Sciatic nerve (tissue), 2 donors: Measurements from ENCODE around the gene MPP1. TPM values are rescaled to one million over a fixed set of nuclear protein-coding genes. Genes with fewer than 3 reads are reported as not detected.
"Not testable (repeated sequence)": the region's sequence is repeated elsewhere in the genome, so short reads cannot be mapped to it uniquely, and the experiment has no call there.

Experiments used
- ATAC-seq: fragments of 200-7000 bp; cut with Tn5 transposase; one replicate; pipeline ENCODE4 v1.9.1; 2020; ENCODE audit warnings: mild to moderate bottlenecking, moderate library complexity
- DNase-seq: peaks from one replicate; pipeline ENCODE4 v3.0.0-alpha.2; 2020; ENCODE audit warnings: low spot score
- intact Hi-C: fragments of 100-400 bp; cut with DNase I; formaldehyde crosslinking; loops from one replicate; pipeline ENCODE4 v1.14.2; 2022
- total RNA-seq: library from RNA; stranded (reverse); fragmentation: NEBNext Ultra II Directional; extraction: Animal tissue kit (Norgen Biotek cat#: 25700); gene quantifications from one replicate; pipeline ENCODE4 v1.2.1, GENCODE V29; 2021
- donor health status: DM: no; HTN: no; CAD: no.
- donor health status: DM: no; HTN: no; CAD: no.

Gene MPP1
- total RNA-seq, 1 donor from 2014 or later = 52.0 TPM

GRCh38 chrX:154816326-154816898 is 11.1 kb upstream of the MPP1 start:
- ATAC-seq, intact Hi-C loops, DNase-seq: not testable (repeated sequence)

- no peak for ATAC-seq
- intact Hi-C loops = no loop called here
- no peak for DNase-seq
Observed at GRCh38 chrX:154815274-154815818, 10.1 kb upstream of the MPP1 start.

GRCh38 chrX:154813801-154814200 is 8.5 kb upstream of the MPP1 start:
- DNase-seq (no peak), ATAC-seq (no peak)
- intact Hi-C loops = no loop called here

GRCh38 chrX:154812341-154813101 is 7.2 kb upstream of the MPP1 start:
- no peak for DNase-seq
- intact Hi-C loops = no loop called here

GRCh38 chrX:154809939-154810665 is 4.8 kb upstream of the MPP1 start:
- DNase-seq = no peak
- ATAC-seq = no peak
- intact Hi-C loops = no loop called here

More at GRCh38 chrX:154812341-154813101, 7.2 kb upstream of the MPP1 start:
- no peak for ATAC-seq

GRCh38 chrX:154806837-154807501 is 1.7 kb upstream of the MPP1 start:
- intact Hi-C loops = no loop called here
- no peak for DNase-seq
- no peak for ATAC-seq

GRCh38 chrX:154805696-154806091 is 409 bp upstream of the MPP1 start:
- no peak for ATAC-seq
- intact Hi-C loops = no loop called here

GRCh38 chrX:154804261-154804956 is 876 bp downstream of the MPP1 start:
- intact Hi-C loops = loop anchor here (1.0 kb wide), 1 partner anchor 36 kb away; no protein-coding TSS in a partner anchor
- no peak for ATAC-seq
- DNase-seq = no peak

More at GRCh38 chrX:154805696-154806091, 409 bp upstream of the MPP1 start:
- DNase-seq = no peak

- DNase-seq (no peak), ATAC-seq (no peak)
- intact Hi-C loops = no loop called here
Observed at GRCh38 chrX:154802947-154803346, 2.3 kb downstream of the MPP1 start.

- ATAC-seq (no peak), DNase-seq (no peak)
- intact Hi-C loops = no loop called here
Observed at GRCh38 chrX:154800478-154801210, 4.6 kb downstream of the MPP1 start.

GRCh38 chrX:154799556-154800348 is 5.5 kb downstream of the MPP1 start:
- ATAC-seq (no peak), DNase-seq (no peak)
- intact Hi-C loops = no loop called here

GRCh38 chrX:154797006-154797405 is 8.3 kb downstream of the MPP1 start:
- DNase-seq (no peak), ATAC-seq (no peak)
- intact Hi-C loops = no loop called here

GRCh38 chrX:154795016-154795415 is 10.3 kb downstream of the MPP1 start:
- intact Hi-C loops = no loop called here
- ATAC-seq = no peak
- no peak for DNase-seq

- intact Hi-C loops = no loop called here
- no peak for DNase-seq
- no peak for ATAC-seq
Observed at GRCh38 chrX:154793084-154793795, 12.0 kb downstream of the MPP1 start.

GRCh38 chrX:154791939-154792338 is 13.3 kb downstream of the MPP1 start:
- no peak for DNase-seq
- intact Hi-C loops = no loop called here
- no peak for ATAC-seq

- no peak for DNase-seq
- intact Hi-C loops = no loop called here
- ATAC-seq = no peak
Observed at GRCh38 chrX:154791467-154791866, 13.8 kb downstream of the MPP1 start.

- intact Hi-C loops = no loop called here
- no peak for ATAC-seq
Observed at GRCh38 chrX:154785716-154786115, 19.6 kb downstream of the MPP1 start.

More at GRCh38 chrX:154785716-154786115, 19.6 kb downstream of the MPP1 start:
- DNase-seq = no peak
